Measurements from ENCODE around the gene SEMA3A.

DNA sequence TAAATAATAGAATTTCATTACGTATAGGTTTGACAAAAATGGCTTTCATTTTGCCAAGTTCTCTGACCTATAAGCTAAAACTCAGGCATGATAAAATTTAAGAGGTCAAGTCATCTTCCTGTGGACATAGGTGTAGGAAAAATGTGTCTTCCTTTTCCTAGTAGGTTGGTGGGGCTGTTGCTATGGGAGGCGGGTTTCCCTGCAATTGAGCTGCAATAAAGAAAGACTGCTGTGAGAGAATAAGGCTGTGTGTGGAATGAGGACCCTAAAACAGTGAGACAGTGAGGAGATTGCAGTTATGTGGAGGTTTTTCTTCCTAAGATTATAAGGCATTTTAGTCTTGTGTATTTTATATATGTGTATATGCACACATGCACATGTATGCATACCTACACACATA is 13.0 kb upstream of the SEMA3A start:
- TF ChIP-seq, protein P1, sequence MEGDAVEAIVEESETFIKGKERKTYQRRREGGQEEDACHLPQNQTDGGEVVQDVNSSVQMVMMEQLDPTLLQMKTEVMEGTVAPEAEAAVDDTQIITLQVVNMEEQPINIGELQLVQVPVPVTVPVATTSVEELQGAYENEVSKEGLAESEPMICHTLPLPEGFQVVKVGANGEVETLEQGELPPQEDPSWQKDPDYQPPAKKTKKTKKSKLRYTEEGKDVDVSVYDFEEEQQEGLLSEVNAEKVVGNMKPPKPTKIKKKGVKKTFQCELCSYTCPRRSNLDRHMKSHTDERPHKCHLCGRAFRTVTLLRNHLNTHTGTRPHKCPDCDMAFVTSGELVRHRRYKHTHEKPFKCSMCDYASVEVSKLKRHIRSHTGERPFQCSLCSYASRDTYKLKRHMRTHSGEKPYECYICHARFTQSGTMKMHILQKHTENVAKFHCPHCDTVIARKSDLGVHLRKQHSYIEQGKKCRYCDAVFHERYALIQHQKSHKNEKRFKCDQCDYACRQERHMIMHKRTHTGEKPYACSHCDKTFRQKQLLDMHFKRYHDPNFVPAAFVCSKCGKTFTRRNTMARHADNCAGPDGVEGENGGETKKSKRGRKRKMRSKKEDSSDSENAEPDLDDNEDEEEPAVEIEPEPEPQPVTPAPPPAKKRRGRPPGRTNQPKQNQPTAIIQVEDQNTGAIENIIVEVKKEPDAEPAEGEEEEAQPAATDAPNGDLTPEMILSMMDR (IDR thresholded peaks at IDR 0.05; ENCODE audit: low read depth, low read length), result no peak
- TF ChIP-seq EZH2phosphoT487 (IDR thresholded peaks at IDR 0.05; ENCODE audit: low read depth), result no peak

Measured in OCI-LY3 (cell line).